HG03558 (cell line): Measurements from ENCODE around the gene GOLIM4.
"Not testable (repeated sequence)": the region's sequence is repeated elsewhere in the genome, so short reads cannot be mapped to it uniquely, and the experiment has no call there.

Experiments
- ATAC-seq: cut with Tn5 transposase; IDR thresholded peaks from one replicate; pipeline ENCODE4 v1.9.1; 2021; ENCODE audit warnings: moderate number of reproducible peaks; ENCODE audit not compliant: unreplicated experiment; ENCODE audit errors: extremely low read depth

GOLIM4 gene

GRCh38 chr3:168080499-168081170, 15.1 kb downstream of the GOLIM4 start:
- ATAC-seq: no peak

- no peak for ATAC-seq
Measured at GRCh38 chr3:168080022-168080421, 15.7 kb downstream of the GOLIM4 start.

GRCh38 chr3:168077091-168077490, 18.6 kb downstream of the GOLIM4 start:
- no peak for ATAC-seq

- no peak for ATAC-seq
Measured at GRCh38 chr3:168073842-168074605, 21.7 kb downstream of the GOLIM4 start.

- ATAC-seq: no peak
Measured at GRCh38 chr3:168072323-168072650, 23.4 kb downstream of the GOLIM4 start.

- ATAC-seq: no peak
Measured at GRCh38 chr3:168071591-168072322, 24.0 kb downstream of the GOLIM4 start.

- no peak for ATAC-seq
Measured at GRCh38 chr3:168070919-168071318, 24.8 kb downstream of the GOLIM4 start.

- no peak for ATAC-seq
Measured at GRCh38 chr3:168068346-168068745, 27.4 kb downstream of the GOLIM4 start.

- ATAC-seq: no peak
Measured at GRCh38 chr3:168066882-168067281, 28.8 kb downstream of the GOLIM4 start.

GRCh38 chr3:168065569-168065968, 30.2 kb downstream of the GOLIM4 start:
- no peak for ATAC-seq

GRCh38 chr3:168063122-168063521, 32.6 kb downstream of the GOLIM4 start:
- ATAC-seq: no peak

GRCh38 chr3:168062679-168063078, 33.0 kb downstream of the GOLIM4 start:
- ATAC-seq: no peak

- ATAC-seq: peak; percentile 89
Measured at GRCh38 chr3:168061332-168061996, 34.3 kb downstream of the GOLIM4 start.

GRCh38 chr3:168060317-168060716, 35.4 kb downstream of the GOLIM4 start:
- no peak for ATAC-seq

- ATAC-seq: no peak
Measured at GRCh38 chr3:168058481-168058880, 37.2 kb downstream of the GOLIM4 start.

GRCh38 chr3:168056398-168057230, 39.1 kb downstream of the GOLIM4 start:
- not testable (repeated sequence) for ATAC-seq

GRCh38 chr3:168054447-168054846, 41.3 kb downstream of the GOLIM4 start:
- no peak for ATAC-seq

- no peak for ATAC-seq
Measured at GRCh38 chr3:168053115-168053514, 42.6 kb downstream of the GOLIM4 start.

GRCh38 chr3:168052515-168052914, 43.2 kb downstream of the GOLIM4 start:
- ATAC-seq: no peak
